A673 (cell line): ENCODE results near the gene UGT1A9. TPM values are rescaled to one million over a fixed set of nuclear protein-coding genes. Genes with fewer than 3 reads are reported as not detected.

Source experiments
- BruUV-seq: library from RNA; stranded (reverse); fragments of 400-500 nt; replicated peaks from 2 replicates; lab custom pipeline; 2021; lab: Mats Ljungman, UMichigan
- CTCF ChIA-PET: fragments of 300-600 bp; sonication (Branson Sonifier 250); formaldehyde crosslinking; loops from one replicate; lab custom pipeline; 2022; ENCODE audit warnings: antibody characterized with exemption; lab: Charles Lee
- POLR2A ChIA-PET: fragments of 300-600 bp; sonication (Branson Sonifier 250); formaldehyde crosslinking; loops from one replicate; lab custom pipeline; 2022; ENCODE audit warnings: antibody characterized with exemption; ENCODE audit not compliant: low non-redundant PET; lab: Charles Lee
- DNase-seq: peaks from one replicate; pipeline ENCODE4 v3.0.0-alpha.2; 2015; ENCODE audit warnings: low spot score
- H3K27ac ChIP-seq: fragments of 200-600 bp; sonication (generic); 2 replicates; pipeline ENCODE4 v1.5.1; 2016; ENCODE audit warnings: mixed run types, low read depth, mild to moderate bottlenecking, mixed read lengths, antibody characterized with exemption, low read length; ENCODE audit not compliant: poor library complexity, severe bottlenecking
- H3K27me3 ChIP-seq: fragments of 200-600 bp; sonication (generic); replicated peaks from 2 replicates; pipeline ENCODE4 v1.6.1; 2017; ENCODE audit warnings: mixed run types, low read depth, mild to moderate bottlenecking, mixed read lengths, antibody characterized with exemption, low read length; ENCODE audit not compliant: insufficient read depth, poor library complexity
- H3K36me3 ChIP-seq: fragments of 200-600 bp; sonication (generic); 2 replicates; pipeline ENCODE4 v1.6.1; 2016; ENCODE audit warnings: mixed run types, mild to moderate bottlenecking, mixed read lengths, antibody characterized with exemption, low read length; ENCODE audit not compliant: insufficient read depth, poor library complexity, severe bottlenecking
- H3K4me1 ChIP-seq: fragments of 200-600 bp; sonication (generic); 2 replicates; pipeline ENCODE4 v1.6.1; 2017; ENCODE audit warnings: mixed run types, mild to moderate bottlenecking, mixed read lengths, antibody characterized with exemption, low read length; ENCODE audit not compliant: insufficient read depth, poor library complexity, severe bottlenecking
- H3K4me3 ChIP-seq: fragments of 200-600 bp; sonication (generic); 2 replicates; pipeline ENCODE4 v1.5.1; 2016; ENCODE audit warnings: low read depth, mixed run types, mild to moderate bottlenecking, mixed read lengths, low read length; ENCODE audit not compliant: poor library complexity, severe bottlenecking
- H3K9me3 ChIP-seq: fragments of 200-600 bp; sonication (generic); 2 replicates; pipeline ENCODE4 v1.6.1; 2016; ENCODE audit warnings: mixed run types, low read depth, mild to moderate bottlenecking, mixed read lengths, antibody characterized with exemption, low read length; ENCODE audit not compliant: poor library complexity, severe bottlenecking
- EZH2 ChIP-seq: fragments of 200-600 bp; sonication (generic); IDR thresholded peaks from 2 replicates; pipeline ENCODE4 v1.6.1; 2017; ENCODE audit warnings: borderline replicate concordance, low read depth, mild to moderate bottlenecking, mixed read lengths, antibody characterized with exemption, low read length; ENCODE audit not compliant: poor library complexity, severe bottlenecking
- intact Hi-C: fragments of 100-400 bp; cut with micrococcal nuclease; formaldehyde crosslinking; loops from one replicate; pipeline ENCODE4 v1.10.0; 2022; ENCODE audit not compliant: unreplicated experiment
- total RNA-seq: library from RNA; stranded (reverse); gene quantifications from 2 replicates; pipeline ENCODE4 v1.2.3, GENCODE V29; 2021
- TF ChIP-seq, protein P1 (sequence below): fragments of 300-800, 200-600 bp; sonication (generic); conservative IDR thresholded peaks from 2 replicates; pipeline ENCODE4 v1.5.1; 2017; ENCODE audit warnings: low read depth, mild to moderate bottlenecking, antibody characterized with exemption, low read length, moderate library complexity, mixed read lengths

The UGT1A9 gene
- total RNA-seq, 1 experiment from 2014 or later = not detected

DNA sequence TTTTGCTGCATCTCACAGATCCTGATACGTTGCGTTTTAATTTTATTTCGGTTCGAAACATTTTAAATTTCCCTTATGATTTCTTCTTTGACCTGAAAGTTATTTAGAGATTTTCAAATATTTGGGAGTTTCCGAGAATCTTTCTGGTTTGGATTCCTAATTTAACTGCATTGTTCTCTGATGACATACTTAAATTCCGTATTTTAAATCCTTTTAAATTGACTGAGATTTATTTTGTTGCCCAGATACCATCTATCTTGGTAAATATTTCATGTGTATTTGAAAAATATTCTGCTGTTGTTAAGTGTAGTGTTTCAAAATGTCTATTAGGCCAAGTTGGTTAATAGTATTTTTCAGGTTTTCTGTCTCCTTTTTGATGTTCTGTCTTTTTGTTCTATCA is 144.2 kb downstream of the UGT1A9 start:
- TF ChIP-seq, protein P1, sequence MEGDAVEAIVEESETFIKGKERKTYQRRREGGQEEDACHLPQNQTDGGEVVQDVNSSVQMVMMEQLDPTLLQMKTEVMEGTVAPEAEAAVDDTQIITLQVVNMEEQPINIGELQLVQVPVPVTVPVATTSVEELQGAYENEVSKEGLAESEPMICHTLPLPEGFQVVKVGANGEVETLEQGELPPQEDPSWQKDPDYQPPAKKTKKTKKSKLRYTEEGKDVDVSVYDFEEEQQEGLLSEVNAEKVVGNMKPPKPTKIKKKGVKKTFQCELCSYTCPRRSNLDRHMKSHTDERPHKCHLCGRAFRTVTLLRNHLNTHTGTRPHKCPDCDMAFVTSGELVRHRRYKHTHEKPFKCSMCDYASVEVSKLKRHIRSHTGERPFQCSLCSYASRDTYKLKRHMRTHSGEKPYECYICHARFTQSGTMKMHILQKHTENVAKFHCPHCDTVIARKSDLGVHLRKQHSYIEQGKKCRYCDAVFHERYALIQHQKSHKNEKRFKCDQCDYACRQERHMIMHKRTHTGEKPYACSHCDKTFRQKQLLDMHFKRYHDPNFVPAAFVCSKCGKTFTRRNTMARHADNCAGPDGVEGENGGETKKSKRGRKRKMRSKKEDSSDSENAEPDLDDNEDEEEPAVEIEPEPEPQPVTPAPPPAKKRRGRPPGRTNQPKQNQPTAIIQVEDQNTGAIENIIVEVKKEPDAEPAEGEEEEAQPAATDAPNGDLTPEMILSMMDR = no peak
- TF ChIP-seq EZH2 = no peak
- no peak overlapping the region for H3K27ac ChIP-seq
- ChIA-PET CTCF (no interaction called here), POLR2A (no interaction called here)
- intact Hi-C loops = no loop called here
- no peak overlapping the region for H3K4me3 ChIP-seq
- DNase-seq = no peak
- H3K36me3 ChIP-seq = no peaks in the 10 kb centered on the region
- BruUV-seq = no TSS peak
- no peaks in the 10 kb centered on the region for H3K27me3 ChIP-seq
- H3K9me3 ChIP-seq = no peaks in the 10 kb centered on the region
- H3K4me1 ChIP-seq = no peaks in the 10 kb centered on the region

DNA sequence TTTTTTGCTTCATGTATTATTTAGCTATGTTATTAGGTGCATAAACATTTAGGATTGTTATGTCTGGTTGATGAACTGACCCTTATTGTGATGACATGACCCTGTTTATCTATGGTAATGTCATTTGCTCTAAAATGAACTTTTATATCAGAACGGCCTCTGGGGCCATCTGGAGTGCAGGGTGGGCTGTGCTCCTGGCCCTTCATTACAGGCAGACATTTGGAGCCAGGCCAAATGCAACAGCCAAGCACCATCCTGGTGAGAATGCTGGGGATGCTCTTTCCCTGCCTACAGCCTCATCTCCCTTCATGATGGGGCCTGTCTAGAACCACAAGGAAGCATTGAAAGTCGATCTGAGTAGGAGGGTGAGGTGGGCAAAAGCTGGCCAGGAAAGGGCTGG is 144.6 kb downstream of the UGT1A9 start:
- no TSS peak for BruUV-seq
- no peak for TF ChIP-seq EZH2
- H3K4me1 ChIP-seq = no peaks in the 10 kb centered on the region
- DNase-seq = no peak
- H3K9me3 ChIP-seq = no peaks in the 10 kb centered on the region
- intact Hi-C loops = no loop called here
- H3K4me3 ChIP-seq = no peak overlapping the region
- ChIA-PET CTCF (no interaction called here), POLR2A (no interaction called here)
- no peaks in the 10 kb centered on the region for H3K36me3 ChIP-seq
- no peak overlapping the region for H3K27ac ChIP-seq
- no peaks in the 10 kb centered on the region for H3K27me3 ChIP-seq

DNA sequence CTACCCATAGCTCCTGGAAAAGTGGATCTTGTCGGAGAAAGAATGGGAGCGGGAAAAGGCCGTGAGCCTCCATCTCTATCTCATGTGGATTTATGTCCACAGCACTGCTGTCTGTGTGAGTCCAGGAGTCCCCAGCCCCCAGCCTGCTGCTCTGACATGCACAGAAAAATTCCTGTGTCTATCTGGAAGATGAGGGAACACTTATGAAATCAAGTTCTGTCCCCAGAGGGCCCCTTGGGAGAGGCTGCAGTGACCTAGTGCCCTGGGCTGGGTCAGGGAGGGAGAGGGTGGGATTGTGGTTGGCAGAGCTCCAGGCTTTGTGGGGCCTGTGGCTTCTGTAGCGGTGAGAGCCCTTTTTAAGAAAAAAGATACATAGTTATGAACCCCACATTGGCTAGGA is 145.1 kb downstream of the UGT1A9 start:
- Histone ChIP-seq H3K4me3 (no peak overlapping the region), H3K27ac (no peak overlapping the region), H3K27me3 (no peaks in the 10 kb centered on the region), H3K4me1 (no peaks in the 10 kb centered on the region), H3K9me3 (no peaks in the 10 kb centered on the region), H3K36me3 (no peaks in the 10 kb centered on the region)
- CTCF ChIA-PET = no interaction called here
- no peak for TF ChIP-seq EZH2
- TF ChIP-seq, protein P1 = no peak
- intact Hi-C loops = no loop called here
- BruUV-seq = no TSS peak
- DNase-seq = no peak
- POLR2A ChIA-PET = no interaction called here

DNA sequence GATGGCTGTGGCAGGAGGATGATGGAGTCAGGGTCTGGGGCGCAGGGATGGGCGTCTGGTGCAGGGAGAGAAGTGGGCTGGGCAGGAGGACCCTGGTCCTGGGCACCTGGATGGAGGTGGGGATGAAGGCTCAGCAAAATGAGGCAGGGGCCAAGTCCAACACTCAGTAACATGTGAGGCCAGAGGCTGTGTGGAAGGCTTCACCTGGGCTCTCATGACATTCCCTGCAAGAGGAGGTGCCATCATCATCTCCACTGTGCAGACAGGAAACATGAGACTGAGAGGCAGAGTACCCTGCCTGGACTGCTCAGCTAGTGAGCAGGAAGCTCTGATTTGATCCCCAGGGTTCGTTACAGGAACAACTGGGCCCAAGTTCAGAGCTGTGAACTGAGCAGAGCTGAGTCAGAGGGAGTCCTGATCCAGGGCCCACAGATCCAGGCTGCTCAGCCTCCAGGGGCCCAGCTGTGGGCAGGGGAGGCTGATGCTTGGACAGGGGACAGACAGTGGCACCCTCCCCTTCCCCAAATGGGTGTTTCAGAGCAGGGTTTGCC is 145.7 kb downstream of the UGT1A9 start:
- BruUV-seq = no TSS peak
- ChIA-PET POLR2A (no interaction called here), CTCF (no interaction called here)
- no peaks in the 10 kb centered on the region for H3K27me3 ChIP-seq
- no peaks in the 10 kb centered on the region for H3K36me3 ChIP-seq
- no peaks in the 10 kb centered on the region for H3K4me1 ChIP-seq
- H3K9me3 ChIP-seq = no peaks in the 10 kb centered on the region
- TF ChIP-seq EZH2 = no peak
- TF ChIP-seq, protein P1 = no peak
- H3K4me3 ChIP-seq = no peak overlapping the region
- intact Hi-C loops = no loop called here
- no peak for DNase-seq
- no peak overlapping the region for H3K27ac ChIP-seq
